Stimulated activated naive B cell treated with anti-CD40 and anti-IgM and Interleukin-4, amounts not matched to agents 10 μg/mL and 1 μg/mL and 100 μg/mL, for 72 hours (primary cell): ENCODE data around the gene ZNF516.

Experiments used
- ATAC-seq, 2 donors: fragments of 150-1000 bp; cut with Tn5 transposase; replicated peaks; 2 replicates each; pipeline ENCODE4 v1.10.0; 2021; ENCODE audit warnings: moderate library complexity in 1 of 2
- DNase-seq: peaks from one replicate; pipeline ENCODE4 v3.0.0; 2021
- H3K27ac Mint-ChIP-seq: one replicate; pipeline ENCODE4 v1.8.0; 2022; ENCODE audit warnings: mild to moderate bottlenecking, mixed read lengths
- H3K27me3 Mint-ChIP-seq, 2 donors: one replicate each; pipeline ENCODE4 v1.8.0; 2022; ENCODE audit warnings: mixed read lengths in 2 of 2
- H3K36me3 Mint-ChIP-seq, 2 donors: one replicate each; pipeline ENCODE4 v1.8.0; 2022; ENCODE audit warnings: mixed read lengths in 2 of 2, mild to moderate bottlenecking in 1 of 2
- H3K4me1 Mint-ChIP-seq, 2 donors: one replicate each; pipeline ENCODE4 v1.8.0; 2022; ENCODE audit warnings: mixed read lengths in 2 of 2, mild to moderate bottlenecking in 1 of 2
- H3K4me3 Mint-ChIP-seq, 2 donors: one replicate each; pipeline ENCODE4 v1.8.0; 2022; ENCODE audit warnings: mild to moderate bottlenecking in 2 of 2, mixed read lengths in 2 of 2, moderate library complexity in 1 of 2
- H3K9me3 Mint-ChIP-seq, 2 donors: one replicate each; pipeline ENCODE4 v1.8.0; 2022; ENCODE audit warnings: mixed read lengths in 2 of 2, mild to moderate bottlenecking in 1 of 2

Gene ZNF516

GRCh38 chr18:76414936-76415621 lies 80.0 kb downstream of the ZNF516 start:
- Mint-ChIP-seq H3K27me3 (no peaks in the 10 kb centered on the region), H3K27ac (no peak overlapping the region), H3K36me3 (peaks cover 27% of the 10 kb centered on the region in 2 donors), H3K4me1 (peaks cover 18 to 33% of the 10 kb centered on the region in 2 donors), H3K4me3 (no peak overlapping the region), H3K9me3 (peaks cover 2 to 6% of the 10 kb centered on the region in 2 donors)
- ATAC-seq (no peak), DNase-seq (no peak)

- H3K4me1 Mint-ChIP-seq, result peaks cover 19 to 36% of the 10 kb centered on the region in 2 donors
- H3K9me3 Mint-ChIP-seq, result peaks cover 4 to 6% of the 10 kb centered on the region in 2 donors
- no peaks in the 10 kb centered on the region for H3K27me3 Mint-ChIP-seq
- no peak overlapping the region for H3K4me3 Mint-ChIP-seq
- no peak for ATAC-seq
- no peak overlapping the region for H3K27ac Mint-ChIP-seq
- H3K36me3 Mint-ChIP-seq, result peaks cover 38 to 40% of the 10 kb centered on the region in 2 donors
- DNase-seq, result no peak
These were observed 82.0 kb downstream of the ZNF516 start for GRCh38 chr18:76412818-76413565.

- H3K36me3 Mint-ChIP-seq, result peaks cover 38 to 45% of the 10 kb centered on the region in 2 donors
- DNase-seq, result no peak
- H3K27ac Mint-ChIP-seq, result no peak overlapping the region
- ATAC-seq, result no peak
- no peaks in the 10 kb centered on the region for H3K27me3 Mint-ChIP-seq
- peaks cover 4 to 6% of the 10 kb centered on the region in 2 donors for H3K9me3 Mint-ChIP-seq
- no peak overlapping the region for H3K4me3 Mint-ChIP-seq
- peaks cover 17 to 42% of the 10 kb centered on the region in 2 donors for H3K4me1 Mint-ChIP-seq
These were observed 82.8 kb downstream of the ZNF516 start for GRCh38 chr18:76412010-76412817.

GRCh38 chr18:76410660-76411417 lies 84.2 kb downstream of the ZNF516 start:
- H3K36me3 Mint-ChIP-seq, result peaks cover 43 to 54% of the 10 kb centered on the region in 2 donors
- H3K4me3 Mint-ChIP-seq, result no peak overlapping the region
- DNase-seq (no peak), ATAC-seq (peak; percentile 56 to 73)
- H3K27ac Mint-ChIP-seq, result peak overlapping the region; percentile 33
- H3K9me3 Mint-ChIP-seq, result peaks cover 4 to 6% of the 10 kb centered on the region in 2 donors
- no peaks in the 10 kb centered on the region for H3K27me3 Mint-ChIP-seq
- H3K4me1 Mint-ChIP-seq, result peaks cover 21 to 49% of the 10 kb centered on the region in 2 donors

GRCh38 chr18:76410033-76410432 lies 85.0 kb downstream of the ZNF516 start:
- no peak for DNase-seq
- Mint-ChIP-seq H3K4me3 (no peak overlapping the region), H3K27ac (no peak overlapping the region)

GRCh38 chr18:76408480-76409067 lies 86.5 kb downstream of the ZNF516 start:
- DNase-seq (no peak), ATAC-seq (no peak)
- Mint-ChIP-seq H3K27ac (no peak overlapping the region), H3K27me3 (no peaks in the 10 kb centered on the region), H3K4me3 (no peak overlapping the region), H3K4me1 (peaks cover 21 to 42% of the 10 kb centered on the region in 2 donors), H3K9me3 (peaks cover 4 to 6% of the 10 kb centered on the region in 2 donors), H3K36me3 (peaks cover 40 to 61% of the 10 kb centered on the region in 2 donors)

More at GRCh38 chr18:76410033-76410432, 85.0 kb downstream of the ZNF516 start:
- no peak for ATAC-seq
- Mint-ChIP-seq H3K4me1 (peaks cover 21 to 45% of the 10 kb centered on the region in 2 donors), H3K9me3 (peaks cover 4 to 6% of the 10 kb centered on the region in 2 donors), H3K27me3 (no peaks in the 10 kb centered on the region), H3K36me3 (peaks cover 44 to 56% of the 10 kb centered on the region in 2 donors)

- no peaks in the 10 kb centered on the region for H3K27me3 Mint-ChIP-seq
- peaks cover 20 to 49% of the 10 kb centered on the region in 2 donors for H3K4me1 Mint-ChIP-seq
- no peak for DNase-seq
- ATAC-seq, result no peak
- no peak overlapping the region for H3K4me3 Mint-ChIP-seq
- H3K9me3 Mint-ChIP-seq, result peaks cover 4 to 6% of the 10 kb centered on the region in 2 donors
- H3K27ac Mint-ChIP-seq, result peak overlapping the region; percentile 22
- peaks cover 41 to 65% of the 10 kb centered on the region in 2 donors for H3K36me3 Mint-ChIP-seq
These were observed 87.4 kb downstream of the ZNF516 start for GRCh38 chr18:76407681-76408080.

GRCh38 chr18:76406791-76407190 lies 88.3 kb downstream of the ZNF516 start:
- peaks cover 41 to 61% of the 10 kb centered on the region in 2 donors for H3K36me3 Mint-ChIP-seq
- no peak overlapping the region for H3K27ac Mint-ChIP-seq
- ATAC-seq (no peak), DNase-seq (no peak)
- H3K9me3 Mint-ChIP-seq, result peaks cover 4 to 6% of the 10 kb centered on the region in 2 donors
- no peaks in the 10 kb centered on the region for H3K27me3 Mint-ChIP-seq
- no peak overlapping the region for H3K4me3 Mint-ChIP-seq
- H3K4me1 Mint-ChIP-seq, result peaks cover 19 to 53% of the 10 kb centered on the region in 2 donors

- ATAC-seq (peak in 1 of 2 donors; percentile 55), DNase-seq (no peak)
- Mint-ChIP-seq H3K9me3 (peaks cover 4 to 6% of the 10 kb centered on the region in 2 donors), H3K27ac (peak overlapping the region; percentile 68), H3K4me3 (no peak overlapping the region), H3K36me3 (peaks cover 36 to 56% of the 10 kb centered on the region in 2 donors), H3K27me3 (no peaks in the 10 kb centered on the region), H3K4me1 (peaks cover 14 to 47% of the 10 kb centered on the region in 2 donors)
These were observed 89.2 kb downstream of the ZNF516 start for GRCh38 chr18:76405681-76406356.

GRCh38 chr18:76405280-76405679 lies 89.8 kb downstream of the ZNF516 start:
- H3K36me3 Mint-ChIP-seq, result peaks cover 30 to 50% of the 10 kb centered on the region in 2 donors
- no peak overlapping the region for H3K4me3 Mint-ChIP-seq
- DNase-seq, result no peak
- peak overlapping the region; percentile 65 for H3K27ac Mint-ChIP-seq
- peaks cover under 1 to 2% of the 10 kb centered on the region in 2 donors for H3K9me3 Mint-ChIP-seq
- H3K4me1 Mint-ChIP-seq, result peaks cover 11 to 41% of the 10 kb centered on the region in 2 donors
- no peak for ATAC-seq
- no peaks in the 10 kb centered on the region for H3K27me3 Mint-ChIP-seq

GRCh38 chr18:76404345-76404831 lies 90.7 kb downstream of the ZNF516 start:
- no peak overlapping the region for H3K27ac Mint-ChIP-seq
- no peak overlapping the region for H3K4me3 Mint-ChIP-seq
- ATAC-seq (no peak), DNase-seq (no peak)
- H3K27me3 Mint-ChIP-seq, result no peaks in the 10 kb centered on the region
- peaks cover 21 to 41% of the 10 kb centered on the region in 2 donors for H3K36me3 Mint-ChIP-seq
- no peaks in the 10 kb centered on the region for H3K9me3 Mint-ChIP-seq
- peaks cover 7 to 32% of the 10 kb centered on the region in 2 donors for H3K4me1 Mint-ChIP-seq

GRCh38 chr18:76402026-76402990 lies 92.7 kb downstream of the ZNF516 start:
- Mint-ChIP-seq H3K4me1 (peaks cover 7 to 39% of the 10 kb centered on the region in 2 donors), H3K36me3 (peaks cover 21 to 30% of the 10 kb centered on the region in 2 donors), H3K27ac (no peak overlapping the region), H3K9me3 (no peaks in the 10 kb centered on the region), H3K4me3 (no peak overlapping the region), H3K27me3 (no peaks in the 10 kb centered on the region)
- no peak for DNase-seq
- ATAC-seq, result no peak
